Lower leg skin (tissue), 3 donors: ENCODE data around the gene COPZ2.

ENCODE experiments used
- POLR2A ChIP-seq, 2 donors: fragments of 450-650 bp; IDR thresholded peaks; one replicate each; pipeline ENCODE4 v1.6.1; 2016 to 2017; ENCODE audit warnings: antibody characterized with exemption in 2 of 2, mild to moderate bottlenecking in 1 of 2, moderate library complexity in 1 of 2
- TF ChIP-seq, protein P1 (sequence below), 3 donors: fragments of 450-650 bp; IDR thresholded peaks; one replicate each; pipeline ENCODE4 v1.5.1; 2016; ENCODE audit warnings: antibody characterized with exemption in 3 of 3, mild to moderate bottlenecking in 3 of 3, moderate library complexity in 2 of 3

DNA sequence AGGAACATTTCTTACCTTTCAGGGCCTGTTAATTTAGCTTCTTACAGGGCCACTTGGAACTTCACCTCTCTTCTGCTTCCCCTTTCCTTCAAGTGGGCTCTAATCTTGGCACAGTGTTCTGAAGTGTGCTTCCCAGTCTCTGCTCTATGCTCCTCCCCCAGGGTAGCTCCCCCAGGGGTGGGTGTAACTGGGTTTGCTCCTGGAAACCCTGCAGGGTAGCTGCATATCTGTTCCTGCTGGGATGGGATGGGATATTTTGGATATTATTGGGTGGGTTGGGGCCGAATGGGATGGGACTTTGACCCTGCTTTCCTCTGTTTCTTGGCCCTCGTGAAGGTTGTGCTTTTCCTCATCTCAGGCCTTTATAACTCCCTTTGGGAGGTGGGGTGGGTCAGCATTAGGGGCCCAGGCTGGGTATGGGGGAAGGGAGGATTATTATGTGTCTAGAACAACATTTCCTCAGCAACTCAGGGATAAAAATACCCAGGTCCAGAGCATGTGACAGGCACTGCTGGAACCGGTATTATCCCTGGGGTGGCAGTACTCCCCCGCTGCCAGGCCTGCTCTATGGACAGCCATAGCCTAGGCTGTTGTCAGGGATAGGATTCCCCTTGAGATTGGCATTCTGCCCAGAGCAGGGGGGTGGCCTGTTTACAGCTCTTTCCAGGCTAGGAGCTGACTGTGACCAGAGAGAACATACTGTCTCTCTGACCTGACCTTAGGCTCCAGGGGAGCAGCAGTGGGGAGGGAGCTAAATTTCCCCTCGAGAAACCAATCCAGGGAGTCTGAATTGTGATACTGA, 15.6 kb upstream of the COPZ2 start:
- no peak for TF ChIP-seq POLR2A (IDR thresholded peaks at IDR 0.05)
- TF ChIP-seq, protein P1, sequence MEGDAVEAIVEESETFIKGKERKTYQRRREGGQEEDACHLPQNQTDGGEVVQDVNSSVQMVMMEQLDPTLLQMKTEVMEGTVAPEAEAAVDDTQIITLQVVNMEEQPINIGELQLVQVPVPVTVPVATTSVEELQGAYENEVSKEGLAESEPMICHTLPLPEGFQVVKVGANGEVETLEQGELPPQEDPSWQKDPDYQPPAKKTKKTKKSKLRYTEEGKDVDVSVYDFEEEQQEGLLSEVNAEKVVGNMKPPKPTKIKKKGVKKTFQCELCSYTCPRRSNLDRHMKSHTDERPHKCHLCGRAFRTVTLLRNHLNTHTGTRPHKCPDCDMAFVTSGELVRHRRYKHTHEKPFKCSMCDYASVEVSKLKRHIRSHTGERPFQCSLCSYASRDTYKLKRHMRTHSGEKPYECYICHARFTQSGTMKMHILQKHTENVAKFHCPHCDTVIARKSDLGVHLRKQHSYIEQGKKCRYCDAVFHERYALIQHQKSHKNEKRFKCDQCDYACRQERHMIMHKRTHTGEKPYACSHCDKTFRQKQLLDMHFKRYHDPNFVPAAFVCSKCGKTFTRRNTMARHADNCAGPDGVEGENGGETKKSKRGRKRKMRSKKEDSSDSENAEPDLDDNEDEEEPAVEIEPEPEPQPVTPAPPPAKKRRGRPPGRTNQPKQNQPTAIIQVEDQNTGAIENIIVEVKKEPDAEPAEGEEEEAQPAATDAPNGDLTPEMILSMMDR (IDR thresholded peaks at IDR 0.05), result no peak
